ENCODE data around the gene JAZF1. TPM values are rescaled to one million over a fixed set of nuclear protein-coding genes. Genes with fewer than 3 reads are reported as not detected.

Gene JAZF1
- 1 to 10 TPM; 1.6 to 3.5 TPM for polyA plus RNA-seq

DNA sequence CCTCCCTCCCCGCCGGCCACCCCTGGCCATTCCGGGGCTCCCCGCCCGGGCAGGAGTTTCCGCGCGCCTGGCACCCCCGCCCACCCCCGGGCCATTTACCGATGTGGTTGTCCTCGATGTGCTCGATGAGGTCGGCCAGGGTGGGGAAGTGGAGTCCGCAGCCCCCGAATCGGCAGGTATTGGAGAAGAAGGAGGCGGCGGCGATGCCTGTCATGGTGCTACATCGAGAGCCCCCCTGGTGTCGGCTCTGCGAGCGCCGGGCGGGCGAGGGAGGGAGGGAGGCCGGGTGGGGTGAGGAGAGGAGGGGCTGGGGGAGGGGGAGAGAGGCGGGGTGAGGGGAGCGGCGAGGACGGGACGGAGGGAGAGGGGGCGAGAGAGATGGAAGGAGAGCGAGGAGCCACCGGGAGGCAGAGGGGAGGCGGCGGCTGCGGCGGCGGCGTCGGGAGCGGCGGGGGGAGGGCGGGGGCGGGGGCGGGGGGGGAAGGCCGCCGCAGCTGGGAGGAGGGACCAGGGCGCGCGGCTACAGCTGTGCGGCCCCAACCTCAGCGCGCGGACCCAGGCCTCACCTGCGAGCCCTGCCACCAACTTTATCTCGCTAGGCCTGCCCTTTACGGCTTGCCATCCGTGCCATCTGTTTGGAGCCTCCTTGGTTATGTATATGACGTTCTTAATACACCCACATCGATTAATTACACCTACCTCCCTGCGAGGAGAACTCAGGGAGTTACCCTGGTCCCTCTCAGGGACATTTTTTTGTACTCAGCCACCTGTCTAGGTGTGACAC lies at the start of gene JAZF1:
TSS of gene JAZF1 (minus strand) at position 432 of the 784 bp plus-strand sequence.
- H3K27ac ChIP-seq (ENCODE audit: low read depth in 2 of 2, low read length in 1 of 2) = peak within 1 kb of the TSS; percentile 42 to 87
- H3K27me3 ChIP-seq (ENCODE audit: control insufficient read depth in 1 of 2, insufficient read depth in 2 of 2, low read length in 2 of 2) = no peaks in the 10 kb centered on the region
- peak within 1 kb of the TSS; percentile 65 to 94 for H3K4me3 ChIP-seq (ENCODE audit: low read depth in 1 of 2, low read length in 2 of 2)
- no peaks in the 10 kb centered on the region for H3K4me1 ChIP-seq (ENCODE audit: control insufficient read depth in 2 of 2, insufficient read depth in 2 of 2, low read length in 1 of 2)
- 1% methylated on average over 34 to 49 of the region's 64 CpGs for WGBS, 2 donors
- H3K36me3 ChIP-seq (ENCODE audit: control insufficient read depth in 2 of 2, insufficient read depth in 2 of 2, low read length in 1 of 2) = no peaks in the 10 kb centered on the region
- no peaks in the 10 kb centered on the region for H3K9me3 ChIP-seq (ENCODE audit: control insufficient read depth in 2 of 2, insufficient read depth in 1 of 2, low read depth in 1 of 2, low read length in 1 of 2)

GRCh38 chr7:28230261-28230660 lies 49.7 kb upstream of the JAZF1 start:
- 91 to 92% methylated on average over 7 of the region's 7 CpGs for WGBS, 2 donors
- no peak overlapping the region for H3K27ac ChIP-seq (ENCODE audit: low read depth in 2 of 2, low read length in 1 of 2)
- no peaks in the 10 kb centered on the region for H3K27me3 ChIP-seq (ENCODE audit: control insufficient read depth in 1 of 2, insufficient read depth in 2 of 2, low read length in 2 of 2)
- H3K4me1 ChIP-seq (ENCODE audit: control insufficient read depth in 2 of 2, insufficient read depth in 2 of 2, low read length in 1 of 2) = no peaks in the 10 kb centered on the region
- no peaks in the 10 kb centered on the region for H3K9me3 ChIP-seq (ENCODE audit: control insufficient read depth in 2 of 2, insufficient read depth in 1 of 2, low read depth in 1 of 2, low read length in 1 of 2)
- H3K36me3 ChIP-seq (ENCODE audit: control insufficient read depth in 2 of 2, insufficient read depth in 2 of 2, low read length in 1 of 2) = no peaks in the 10 kb centered on the region
- no peak overlapping the region for H3K4me3 ChIP-seq (ENCODE audit: low read depth in 1 of 2, low read length in 2 of 2)

DNA sequence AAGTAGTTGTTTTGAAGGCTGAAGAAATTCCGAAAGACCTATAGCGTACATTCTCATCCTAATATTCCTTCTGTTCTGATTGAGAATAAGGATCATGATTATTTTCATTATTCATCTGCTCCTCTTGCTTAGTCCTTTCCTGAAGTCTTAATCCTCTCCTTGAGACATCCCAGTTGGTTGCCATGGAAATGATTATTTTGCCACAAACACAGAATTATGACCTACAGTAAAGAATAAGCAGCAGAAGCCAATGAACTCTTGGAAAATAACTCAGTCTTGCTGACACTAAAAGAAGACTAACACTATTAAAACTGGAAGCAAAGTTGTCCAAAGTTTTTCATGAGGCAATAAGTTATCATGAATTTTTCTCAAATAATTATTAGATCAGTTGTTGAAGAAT lies 47.8 kb upstream of the JAZF1 start:
- 42 to 44% methylated on average over 2 of the region's 2 CpGs for WGBS, 2 donors
- H3K4me3 ChIP-seq (ENCODE audit: low read depth in 1 of 2, low read length in 2 of 2) = no peak overlapping the region
- no peaks in the 10 kb centered on the region for H3K9me3 ChIP-seq (ENCODE audit: control insufficient read depth in 2 of 2, insufficient read depth in 1 of 2, low read depth in 1 of 2, low read length in 1 of 2)

DNA sequence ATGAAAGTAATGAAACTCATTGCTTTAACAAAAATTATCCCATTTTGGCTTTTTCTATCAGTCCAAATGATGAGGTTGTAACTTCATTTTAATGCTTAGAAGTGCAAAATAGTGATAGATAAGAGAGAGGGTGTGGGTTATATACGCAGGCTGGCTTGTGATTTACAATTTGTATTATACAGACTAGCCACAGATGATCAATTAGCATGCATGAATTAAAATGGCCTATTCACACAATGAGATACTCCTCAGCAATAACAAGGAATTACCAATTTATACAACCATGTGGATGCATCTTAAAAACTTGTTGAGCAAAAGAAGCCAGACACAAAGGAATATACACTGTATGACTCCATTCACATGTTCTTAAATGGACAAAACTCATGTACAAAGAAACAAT lies 45.4 kb upstream of the JAZF1 start:
- no peaks in the 10 kb centered on the region for H3K27me3 ChIP-seq (ENCODE audit: control insufficient read depth in 1 of 2, insufficient read depth in 2 of 2, low read length in 2 of 2)
- WGBS, 2 donors = 96 to 97% methylated on average over 1 of the region's 1 CpG

More for the DNA sequence above, 47.8 kb upstream of the JAZF1 start:
- no peaks in the 10 kb centered on the region for H3K27me3 ChIP-seq (ENCODE audit: control insufficient read depth in 1 of 2, insufficient read depth in 2 of 2, low read length in 2 of 2)
- no peaks in the 10 kb centered on the region for H3K36me3 ChIP-seq (ENCODE audit: control insufficient read depth in 2 of 2, insufficient read depth in 2 of 2, low read length in 1 of 2)
- no peak overlapping the region for H3K27ac ChIP-seq (ENCODE audit: low read depth in 2 of 2, low read length in 1 of 2)
- H3K4me1 ChIP-seq (ENCODE audit: control insufficient read depth in 2 of 2, insufficient read depth in 2 of 2, low read length in 1 of 2) = no peaks in the 10 kb centered on the region

GRCh38 chr7:28225576-28225975 lies 45.0 kb upstream of the JAZF1 start:
- Histone ChIP-seq H3K36me3 (ENCODE audit: control insufficient read depth in 2 of 2, insufficient read depth in 2 of 2, low read length in 1 of 2) (no peaks in the 10 kb centered on the region), H3K27ac (ENCODE audit: low read depth in 2 of 2, low read length in 1 of 2) (no peak overlapping the region), H3K4me3 (ENCODE audit: low read depth in 1 of 2, low read length in 2 of 2) (no peak overlapping the region), H3K4me1 (ENCODE audit: control insufficient read depth in 2 of 2, insufficient read depth in 2 of 2, low read length in 1 of 2) (no peaks in the 10 kb centered on the region), H3K27me3 (ENCODE audit: control insufficient read depth in 1 of 2, insufficient read depth in 2 of 2, low read length in 2 of 2) (no peaks in the 10 kb centered on the region), H3K9me3 (ENCODE audit: control insufficient read depth in 2 of 2, insufficient read depth in 1 of 2, low read depth in 1 of 2, low read length in 1 of 2) (no peaks in the 10 kb centered on the region)
- 67 to 86% methylated on average over 4 of the region's 4 CpGs for WGBS, 2 donors

More for the DNA sequence above, 45.4 kb upstream of the JAZF1 start:
- Histone ChIP-seq H3K4me3 (ENCODE audit: low read depth in 1 of 2, low read length in 2 of 2) (no peak overlapping the region), H3K27ac (ENCODE audit: low read depth in 2 of 2, low read length in 1 of 2) (no peak overlapping the region), H3K4me1 (ENCODE audit: control insufficient read depth in 2 of 2, insufficient read depth in 2 of 2, low read length in 1 of 2) (no peaks in the 10 kb centered on the region), H3K36me3 (ENCODE audit: control insufficient read depth in 2 of 2, insufficient read depth in 2 of 2, low read length in 1 of 2) (no peaks in the 10 kb centered on the region), H3K9me3 (ENCODE audit: control insufficient read depth in 2 of 2, insufficient read depth in 1 of 2, low read depth in 1 of 2, low read length in 1 of 2) (no peaks in the 10 kb centered on the region)

DNA sequence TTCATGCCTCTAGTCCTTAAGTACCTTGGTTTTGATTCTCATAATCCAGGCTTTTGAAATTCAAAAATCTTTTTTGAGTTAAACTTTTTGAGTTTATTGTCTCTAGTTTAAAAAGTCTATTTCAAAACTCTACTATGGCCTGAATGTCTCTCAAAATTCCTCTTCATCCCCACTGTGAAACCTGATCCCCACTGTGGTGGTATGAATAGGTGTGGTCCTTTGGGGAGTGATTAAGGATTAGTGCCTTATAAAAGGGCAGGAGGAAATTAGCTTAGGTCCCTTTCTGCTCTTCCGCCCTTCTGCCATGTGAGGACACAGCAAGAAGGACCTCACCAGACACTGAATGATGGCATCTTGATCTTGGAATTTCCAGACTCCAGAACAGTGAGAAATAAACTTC lies 44.1 kb upstream of the JAZF1 start:
- H3K27ac ChIP-seq (ENCODE audit: low read depth in 2 of 2, low read length in 1 of 2) = no peak overlapping the region
- no peaks in the 10 kb centered on the region for H3K36me3 ChIP-seq (ENCODE audit: control insufficient read depth in 2 of 2, insufficient read depth in 2 of 2, low read length in 1 of 2)
- H3K4me1 ChIP-seq (ENCODE audit: control insufficient read depth in 2 of 2, insufficient read depth in 2 of 2, low read length in 1 of 2) = no peaks in the 10 kb centered on the region
- WGBS, 2 donors = 94 to 100% methylated on average over 1 of the region's 1 CpG
- H3K27me3 ChIP-seq (ENCODE audit: control insufficient read depth in 1 of 2, insufficient read depth in 2 of 2, low read length in 2 of 2) = no peaks in the 10 kb centered on the region
- no peaks in the 10 kb centered on the region for H3K9me3 ChIP-seq (ENCODE audit: control insufficient read depth in 2 of 2, insufficient read depth in 1 of 2, low read depth in 1 of 2, low read length in 1 of 2)
- H3K4me3 ChIP-seq (ENCODE audit: low read depth in 1 of 2, low read length in 2 of 2) = no peak overlapping the region

GRCh38 chr7:28224172-28224571 lies 43.6 kb upstream of the JAZF1 start:
- Histone ChIP-seq H3K27ac (ENCODE audit: low read depth in 2 of 2, low read length in 1 of 2) (no peak overlapping the region), H3K36me3 (ENCODE audit: control insufficient read depth in 2 of 2, insufficient read depth in 2 of 2, low read length in 1 of 2) (no peaks in the 10 kb centered on the region), H3K4me3 (ENCODE audit: low read depth in 1 of 2, low read length in 2 of 2) (no peak overlapping the region), H3K4me1 (ENCODE audit: control insufficient read depth in 2 of 2, insufficient read depth in 2 of 2, low read length in 1 of 2) (no peaks in the 10 kb centered on the region), H3K9me3 (ENCODE audit: control insufficient read depth in 2 of 2, insufficient read depth in 1 of 2, low read depth in 1 of 2, low read length in 1 of 2) (no peaks in the 10 kb centered on the region), H3K27me3 (ENCODE audit: control insufficient read depth in 1 of 2, insufficient read depth in 2 of 2, low read length in 2 of 2) (peaks cover 0 to 3% of the 10 kb centered on the region in 2 donors)
- 50 to 63% methylated on average over 1 of the region's 1 CpG for WGBS, 2 donors

DNA sequence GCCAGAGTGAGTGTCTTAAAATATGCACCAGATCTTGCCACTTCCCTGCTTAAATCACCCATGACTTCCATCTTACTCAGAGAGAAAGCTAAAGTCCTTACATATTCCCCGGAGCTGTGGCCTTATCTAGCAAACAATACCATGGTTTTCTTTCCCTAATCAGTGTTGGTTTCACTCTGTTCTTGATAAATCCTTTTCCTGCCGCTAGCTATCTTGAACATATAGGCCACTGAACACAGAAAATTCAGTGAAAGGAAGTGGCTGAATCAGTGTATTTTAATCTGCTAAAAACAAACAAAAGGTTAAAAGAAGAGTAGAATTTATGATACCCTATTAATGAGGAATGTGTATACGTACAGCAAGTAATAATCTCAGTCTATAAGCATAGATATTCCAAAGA lies 42.0 kb upstream of the JAZF1 start:
- Histone ChIP-seq H3K27ac (ENCODE audit: low read depth in 2 of 2, low read length in 1 of 2) (no peak overlapping the region), H3K9me3 (ENCODE audit: control insufficient read depth in 2 of 2, insufficient read depth in 1 of 2, low read depth in 1 of 2, low read length in 1 of 2) (no peaks in the 10 kb centered on the region), H3K4me1 (ENCODE audit: control insufficient read depth in 2 of 2, insufficient read depth in 2 of 2, low read length in 1 of 2) (no peaks in the 10 kb centered on the region), H3K36me3 (ENCODE audit: control insufficient read depth in 2 of 2, insufficient read depth in 2 of 2, low read length in 1 of 2) (no peaks in the 10 kb centered on the region), H3K27me3 (ENCODE audit: control insufficient read depth in 1 of 2, insufficient read depth in 2 of 2, low read length in 2 of 2) (peaks cover 0 to 8% of the 10 kb centered on the region in 2 donors), H3K4me3 (ENCODE audit: low read depth in 1 of 2, low read length in 2 of 2) (no peak overlapping the region)
- WGBS, 2 donors = 61 to 79% methylated on average over 3 of the region's 3 CpGs

- no peaks in the 10 kb centered on the region for H3K4me1 ChIP-seq (ENCODE audit: control insufficient read depth in 2 of 2, insufficient read depth in 2 of 2, low read length in 1 of 2)
- H3K4me3 ChIP-seq (ENCODE audit: low read depth in 1 of 2, low read length in 2 of 2) = no peak overlapping the region
- H3K9me3 ChIP-seq (ENCODE audit: control insufficient read depth in 2 of 2, insufficient read depth in 1 of 2, low read depth in 1 of 2, low read length in 1 of 2) = no peaks in the 10 kb centered on the region
- no peak overlapping the region for H3K27ac ChIP-seq (ENCODE audit: low read depth in 2 of 2, low read length in 1 of 2)
- peaks cover 0 to 8% of the 10 kb centered on the region in 2 donors for H3K27me3 ChIP-seq (ENCODE audit: control insufficient read depth in 1 of 2, insufficient read depth in 2 of 2, low read length in 2 of 2)
- H3K36me3 ChIP-seq (ENCODE audit: control insufficient read depth in 2 of 2, insufficient read depth in 2 of 2, low read length in 1 of 2) = no peaks in the 10 kb centered on the region
These were observed 39.2 kb upstream of the JAZF1 start for GRCh38 chr7:28219793-28220192.

DNA sequence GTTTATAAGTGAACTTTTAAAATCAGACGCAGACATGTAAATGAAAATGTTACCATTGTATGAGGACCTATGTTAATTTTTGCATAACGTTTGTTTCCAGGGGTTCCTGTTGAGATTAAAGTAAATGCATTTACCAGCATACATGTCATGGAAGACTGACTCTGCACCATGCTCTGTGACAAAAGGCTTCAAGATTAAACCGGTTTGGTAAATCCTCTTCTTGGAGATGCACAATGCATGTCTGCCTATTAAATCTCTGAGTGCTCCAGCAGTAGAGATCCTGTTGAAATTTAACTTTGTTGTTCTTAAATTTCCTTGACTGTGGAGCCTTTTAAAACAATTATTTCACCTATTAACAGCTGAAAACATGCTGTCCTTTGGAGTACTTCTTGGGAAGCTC lies 36.5 kb upstream of the JAZF1 start:
- H3K36me3 ChIP-seq (ENCODE audit: control insufficient read depth in 2 of 2, insufficient read depth in 2 of 2, low read length in 1 of 2) = no peaks in the 10 kb centered on the region
- no peak overlapping the region for H3K4me3 ChIP-seq (ENCODE audit: low read depth in 1 of 2, low read length in 2 of 2)
- H3K4me1 ChIP-seq (ENCODE audit: control insufficient read depth in 2 of 2, insufficient read depth in 2 of 2, low read length in 1 of 2) = no peaks in the 10 kb centered on the region
- WGBS, 2 donors = 32 to 57% methylated on average over 3 of the region's 3 CpGs
- H3K27ac ChIP-seq (ENCODE audit: low read depth in 2 of 2, low read length in 1 of 2) = no peak overlapping the region
- no peaks in the 10 kb centered on the region for H3K9me3 ChIP-seq (ENCODE audit: control insufficient read depth in 2 of 2, insufficient read depth in 1 of 2, low read depth in 1 of 2, low read length in 1 of 2)
- H3K27me3 ChIP-seq (ENCODE audit: control insufficient read depth in 1 of 2, insufficient read depth in 2 of 2, low read length in 2 of 2) = peaks cover 0 to 8% of the 10 kb centered on the region in 2 donors
